Trophoblast cell (in vitro differentiated cells and primary cell): Measurements from ENCODE around the gene GAN.

Experiments used
- DNase-seq, 2 donors: peaks; one replicate each; pipeline ENCODE4 v3.0.0-alpha.2; 2016
- H2AFZ ChIP-seq: 2 replicates; pipeline ENCODE4 v1.6.1; 2013; ENCODE audit warnings: low read length, moderate library complexity, mild to moderate bottlenecking; ENCODE audit not compliant: insufficient read depth, poor library complexity
- H2AK5ac ChIP-seq: 2 replicates; pipeline ENCODE4 v1.6.1; 2013; ENCODE audit warnings: mild to moderate bottlenecking, low read length
- H2BK120ac ChIP-seq: 2 replicates; pipeline ENCODE4 v1.6.1; 2013; ENCODE audit warnings: low read length, mild to moderate bottlenecking, moderate library complexity; ENCODE audit not compliant: insufficient read depth, poor library complexity
- H2BK12ac ChIP-seq: 2 replicates; pipeline ENCODE4 v1.6.1; 2013; ENCODE audit warnings: mild to moderate bottlenecking, low read length, moderate library complexity
- H2BK5ac ChIP-seq: 2 replicates; pipeline ENCODE4 v1.6.1; 2013; ENCODE audit warnings: low read length, low read depth, moderate library complexity, mild to moderate bottlenecking; ENCODE audit not compliant: poor library complexity
- H3K14ac ChIP-seq: 2 replicates; pipeline ENCODE4 v1.6.1; 2013; ENCODE audit warnings: mild to moderate bottlenecking, low read length
- H3K18ac ChIP-seq: 2 replicates; pipeline ENCODE4 v1.6.1; 2013; ENCODE audit warnings: mild to moderate bottlenecking, low read length
- H3K23ac ChIP-seq: 2 replicates; pipeline ENCODE4 v1.6.1; 2013; ENCODE audit warnings: low read length
- H3K27ac ChIP-seq: 2 replicates; pipeline ENCODE4 v1.5.1; 2013; ENCODE audit warnings: low read depth, mild to moderate bottlenecking, inconsistent platforms, low read length, moderate library complexity
- H3K27me3 ChIP-seq: 2 replicates; pipeline ENCODE4 v1.6.1; 2013; ENCODE audit warnings: inconsistent platforms, mild to moderate bottlenecking, low read length, moderate library complexity; ENCODE audit not compliant: insufficient read depth
- H3K36me3 ChIP-seq, 2 experiments: 1 replicate in 1 of 2; 2 replicates in 1 of 2; pipeline ENCODE4 v1.6.1; 2013; ENCODE audit warnings: low read length in 2 of 2, mild to moderate bottlenecking in 2 of 2, moderate library complexity in 1 of 2; ENCODE audit not compliant: insufficient read depth in 2 of 2, control insufficient read depth in 1 of 2
- H3K4ac ChIP-seq: 2 replicates; pipeline ENCODE4 v1.6.1; 2013; ENCODE audit warnings: low read depth, mild to moderate bottlenecking, low read length, moderate library complexity
- H3K4me1 ChIP-seq, 2 experiments: 1 replicate in 1 of 2; 2 replicates in 1 of 2; pipeline ENCODE4 v1.6.1; 2013; ENCODE audit warnings: low read length in 2 of 2, mild to moderate bottlenecking in 2 of 2, moderate library complexity in 1 of 2; ENCODE audit not compliant: insufficient read depth in 2 of 2, control insufficient read depth in 1 of 2
- H3K4me2 ChIP-seq: 2 replicates; pipeline ENCODE4 v1.6.1; 2013; ENCODE audit warnings: inconsistent platforms, mild to moderate bottlenecking, low read length, moderate library complexity
- H3K4me3 ChIP-seq: 2 replicates; pipeline ENCODE4 v1.5.1; 2013; ENCODE audit warnings: mild to moderate bottlenecking, low read depth, low read length, inconsistent platforms
- H3K79me1 ChIP-seq: one replicate; pipeline ENCODE4 v1.6.1; 2013; ENCODE audit warnings: low read length
- H3K79me2 ChIP-seq: 2 replicates; pipeline ENCODE4 v1.6.1; 2013; ENCODE audit warnings: low read length, mild to moderate bottlenecking; ENCODE audit not compliant: control insufficient read depth, insufficient read depth, poor library complexity
- H3K9ac ChIP-seq: 2 replicates; pipeline ENCODE4 v1.6.1; 2013; ENCODE audit warnings: mild to moderate bottlenecking, low read length
- H3K9me3 ChIP-seq: 2 replicates; pipeline ENCODE4 v1.6.1; 2013; ENCODE audit warnings: low read depth, mild to moderate bottlenecking, control low read depth, inconsistent platforms, low read length; ENCODE audit not compliant: insufficient read depth
- H4K12ac ChIP-seq: 2 replicates; pipeline ENCODE4 v1.6.1; 2013; ENCODE audit warnings: low read depth, mild to moderate bottlenecking, low read length, moderate library complexity
- H4K8ac ChIP-seq: 2 replicates; pipeline ENCODE4 v1.6.1; 2013; ENCODE audit warnings: low read depth, mild to moderate bottlenecking, low read length, moderate library complexity
- H4K91ac ChIP-seq: one replicate; pipeline ENCODE4 v1.6.1; 2013; ENCODE audit warnings: low read depth, mild to moderate bottlenecking, low read length, moderate library complexity
- WGBS: extraction: QIAGEN DNeasy Blood & Tissue Kit; methylation state at CpG from one replicate; pipeline ENCODE4 v1.1.7; 2013; ENCODE audit warnings: missing lambda C conversion rate; ENCODE audit not compliant: insufficient read length, insufficient coverage; ENCODE audit errors: extremely low coverage; 5-methylcytosine and 5-hydroxymethylcytosine counted together

Gene GAN

DNA sequence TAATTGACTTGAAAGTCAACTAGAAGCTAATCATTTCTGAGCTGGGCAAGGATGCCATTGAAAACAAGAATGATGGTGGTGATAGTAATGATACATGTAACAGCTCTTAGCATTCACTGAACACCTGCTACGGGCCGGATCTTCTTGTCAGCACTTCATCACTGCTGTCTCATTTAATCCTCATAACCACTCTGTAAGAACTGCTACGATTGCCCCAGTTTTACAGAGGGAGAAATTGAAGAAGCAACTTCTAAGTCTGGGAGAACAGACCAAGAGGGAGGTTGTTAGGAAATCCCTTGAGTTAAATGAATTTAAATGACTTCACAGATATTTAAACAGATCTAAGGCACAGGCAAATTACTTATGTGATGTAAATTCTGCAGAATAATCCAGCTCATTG, 7.0 kb upstream of the GAN start:
- no peak overlapping the region for H2AFZ ChIP-seq
- DNase-seq, result no peak
- H3K4me1 ChIP-seq, result peaks cover 0 to 4% of the 10 kb centered on the region in 2 experiments
- no peak overlapping the region for H3K23ac ChIP-seq
- H3K79me2 ChIP-seq, result no peaks in the 10 kb centered on the region
- no peak overlapping the region for H3K9ac ChIP-seq
- no peak overlapping the region for H2AK5ac ChIP-seq
- no peak overlapping the region for H3K4me2 ChIP-seq
- no peak overlapping the region for H3K27ac ChIP-seq
- no peak overlapping the region for H4K8ac ChIP-seq
- peaks cover 0 to 3% of the 10 kb centered on the region in 2 experiments for H3K36me3 ChIP-seq
- no peak overlapping the region for H3K4me3 ChIP-seq
- H3K79me1 ChIP-seq, result no peaks in the 10 kb centered on the region
- H3K9me3 ChIP-seq, result no peaks in the 10 kb centered on the region
- no peak overlapping the region for H2BK120ac ChIP-seq
- no peaks in the 10 kb centered on the region for H3K27me3 ChIP-seq
- H2BK5ac ChIP-seq, result no peak overlapping the region
- no CpG with 5 or more reads among the region's 3 CpGs for WGBS
- H3K4ac ChIP-seq, result no peak overlapping the region
- H2BK12ac ChIP-seq, result no peak overlapping the region
- H3K18ac ChIP-seq, result no peak overlapping the region
- no peak overlapping the region for H3K14ac ChIP-seq
- H4K91ac ChIP-seq, result no peak overlapping the region
- no peak overlapping the region for H4K12ac ChIP-seq

DNA sequence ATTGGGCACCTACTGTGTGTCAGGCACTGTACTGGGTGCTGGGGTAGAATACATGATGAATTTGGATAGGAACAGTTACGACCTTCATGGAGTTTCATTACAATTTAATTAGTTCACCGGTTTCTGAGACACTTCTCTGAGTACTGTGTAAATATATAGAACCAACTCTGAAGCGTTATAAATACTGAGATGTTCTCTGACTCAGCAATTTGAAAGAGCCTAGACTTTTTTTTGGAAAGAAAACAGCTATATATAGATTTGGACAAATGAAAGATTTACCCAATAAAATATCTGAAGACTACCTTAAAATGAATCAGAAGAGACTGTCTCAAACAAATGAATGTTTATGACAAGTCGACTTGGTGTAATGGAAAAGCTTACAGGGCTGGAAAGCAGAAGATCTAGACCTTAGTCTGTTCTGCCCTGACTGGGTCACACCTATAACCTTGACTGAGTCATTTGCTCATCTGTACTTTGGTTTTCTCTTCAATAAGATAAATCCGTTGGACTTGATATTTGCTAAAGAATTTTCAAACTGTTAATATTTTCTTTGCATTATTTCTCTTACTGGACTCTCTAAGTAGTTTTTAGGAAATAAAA, 4.6 kb upstream of the GAN start:
- no peak overlapping the region for H2AK5ac ChIP-seq
- no peak overlapping the region for H3K4me2 ChIP-seq
- no peak overlapping the region for H4K12ac ChIP-seq
- no peak overlapping the region for H2AFZ ChIP-seq
- H3K23ac ChIP-seq, result no peak overlapping the region
- no peak for DNase-seq
- H3K4me1 ChIP-seq, result peaks cover 2 to 9% of the 10 kb centered on the region in 2 experiments
- peaks cover 3% of the 10 kb centered on the region for H3K79me2 ChIP-seq
- H3K4me3 ChIP-seq, result no peak overlapping the region
- H3K9me3 ChIP-seq, result no peaks in the 10 kb centered on the region
- H2BK12ac ChIP-seq, result no peak overlapping the region
- WGBS, result no CpG with 5 or more reads among the region's 5 CpGs
- no peak overlapping the region for H4K91ac ChIP-seq
- no peaks in the 10 kb centered on the region for H3K79me1 ChIP-seq
- no peak overlapping the region for H3K9ac ChIP-seq
- H3K36me3 ChIP-seq, result peaks cover 0 to 3% of the 10 kb centered on the region in 2 experiments
- no peak overlapping the region for H3K27ac ChIP-seq
- no peak overlapping the region for H3K18ac ChIP-seq
- no peak overlapping the region for H3K4ac ChIP-seq
- no peak overlapping the region for H3K14ac ChIP-seq
- H4K8ac ChIP-seq, result no peak overlapping the region
- H3K27me3 ChIP-seq, result no peaks in the 10 kb centered on the region
- H2BK5ac ChIP-seq, result no peak overlapping the region
- no peak overlapping the region for H2BK120ac ChIP-seq

DNA sequence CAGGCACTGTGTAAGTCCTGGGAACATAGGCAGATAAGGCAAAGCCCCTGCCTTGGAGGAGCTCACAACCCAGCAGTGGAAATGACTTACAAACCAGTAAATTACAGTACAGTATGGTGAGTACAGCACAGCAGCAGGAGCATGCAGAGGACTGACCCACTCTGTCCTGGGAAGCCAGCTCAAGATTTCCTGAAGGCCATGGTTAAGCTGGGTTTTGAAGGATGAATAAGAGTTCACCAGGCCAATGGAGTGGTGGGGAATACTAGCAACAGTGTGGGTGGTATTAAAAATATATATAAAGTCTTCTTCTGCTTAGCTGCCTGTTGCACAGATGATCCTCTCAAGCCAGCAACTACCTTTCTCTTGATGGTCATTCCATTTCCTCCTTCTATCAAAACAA, 3.0 kb upstream of the GAN start:
- Histone ChIP-seq H3K27ac (no peak overlapping the region), H3K27me3 (no peaks in the 10 kb centered on the region), H3K79me1 (peaks cover 4% of the 10 kb centered on the region), H2BK12ac (no peak overlapping the region), H3K4me2 (no peak overlapping the region), H3K9me3 (no peaks in the 10 kb centered on the region), H3K79me2 (peaks cover 8% of the 10 kb centered on the region), H3K4ac (no peak overlapping the region), H3K4me3 (no peak overlapping the region), H2AFZ (no peak overlapping the region), H4K91ac (no peak overlapping the region), H3K14ac (no peak overlapping the region), H3K23ac (no peak overlapping the region), H3K36me3 (peaks cover 0 to 3% of the 10 kb centered on the region in 2 experiments), H2BK120ac (no peak overlapping the region), H4K12ac (no peak overlapping the region), H3K9ac (no peak overlapping the region), H2AK5ac (no peak overlapping the region), H2BK5ac (no peak overlapping the region), H3K4me1 (peaks cover 2 to 9% of the 10 kb centered on the region in 2 experiments), H4K8ac (no peak overlapping the region), H3K18ac (no peak overlapping the region)
- DNase-seq, result no peak

DNA sequence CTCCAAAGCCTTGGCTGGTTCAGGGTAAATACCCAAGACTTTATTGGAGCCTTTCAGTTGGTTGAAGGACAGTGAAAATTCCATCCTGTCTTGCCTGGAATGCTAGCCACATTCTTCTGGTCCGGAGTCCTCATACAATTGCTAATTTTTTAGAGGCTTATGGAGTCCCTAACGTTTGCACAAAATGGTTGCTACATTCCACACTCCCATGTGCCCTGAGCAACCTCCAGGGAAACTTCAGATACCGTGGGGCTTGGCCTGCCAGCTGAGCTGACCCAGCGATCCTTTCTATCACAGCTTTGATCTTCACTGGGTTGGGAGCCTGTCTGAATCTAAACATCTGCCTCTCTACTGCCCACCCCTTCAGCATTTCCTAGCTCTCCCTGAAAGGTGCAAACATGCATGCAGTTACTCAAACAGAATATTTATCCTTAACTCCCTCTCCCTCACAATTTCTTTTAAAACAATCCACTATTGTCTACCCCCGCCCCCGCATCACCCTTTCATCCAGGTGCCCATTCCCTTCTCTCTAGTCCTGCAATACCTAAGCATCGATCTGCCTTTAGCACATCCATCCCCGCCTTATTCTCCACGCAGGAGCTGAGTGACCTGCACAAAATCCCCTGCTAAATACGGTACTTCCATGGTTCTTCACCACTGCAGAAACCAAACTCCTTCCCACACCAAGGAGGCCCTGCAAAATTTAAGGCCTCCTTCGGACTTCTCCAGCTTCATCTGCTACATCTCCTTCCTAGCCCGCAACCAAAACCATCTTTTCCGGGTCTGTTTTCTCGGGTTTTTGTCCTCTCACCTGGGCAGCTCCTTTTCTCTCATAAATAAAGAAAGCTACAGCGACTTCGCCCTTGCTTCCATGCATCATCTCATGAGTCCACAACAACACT, 810 bp upstream of the GAN start:
- Histone ChIP-seq H3K18ac (no peak overlapping the region), H4K8ac (peak overlapping the region; percentile 89), H4K91ac (no peak overlapping the region), H3K9me3 (no peaks in the 10 kb centered on the region), H3K4ac (peak overlapping the region; percentile 26), H3K36me3 (peaks cover 0 to 3% of the 10 kb centered on the region in 2 experiments), H3K9ac (peak overlapping the region; percentile 67), H3K14ac (peak overlapping the region; percentile 19), H2BK12ac (no peak overlapping the region), H3K27me3 (no peaks in the 10 kb centered on the region), H3K79me1 (peaks cover 4% of the 10 kb centered on the region), H2AK5ac (no peak overlapping the region), H3K79me2 (peaks cover 8% of the 10 kb centered on the region), H3K4me1 (peaks cover 2 to 13% of the 10 kb centered on the region in 2 experiments), H3K4me3 (peak overlapping the region; percentile 82), H3K27ac (peak overlapping the region; percentile 26), H2BK120ac (no peak overlapping the region), H3K23ac (no peak overlapping the region), H3K4me2 (peak overlapping the region; percentile 68), H2AFZ (peak overlapping the region; percentile 61), H2BK5ac (no peak overlapping the region), H4K12ac (peak overlapping the region; percentile 17)
- peak; percentile 61 to 77 for DNase-seq
- WGBS, result no CpG with 5 or more reads among the region's 16 CpGs
